Activated CD4-positive, alpha-beta T cell treated with anti-CD3 and anti-CD28 coated beads, Interleukin-2, amount 50 U/mL, for 16 hours (primary cell): ENCODE data around the gene SCN10A.

Source experiments
- DNase-seq: peaks from one replicate; pipeline ENCODE4 v3.0.0-alpha.2; 2020

SCN10A gene

DNA sequence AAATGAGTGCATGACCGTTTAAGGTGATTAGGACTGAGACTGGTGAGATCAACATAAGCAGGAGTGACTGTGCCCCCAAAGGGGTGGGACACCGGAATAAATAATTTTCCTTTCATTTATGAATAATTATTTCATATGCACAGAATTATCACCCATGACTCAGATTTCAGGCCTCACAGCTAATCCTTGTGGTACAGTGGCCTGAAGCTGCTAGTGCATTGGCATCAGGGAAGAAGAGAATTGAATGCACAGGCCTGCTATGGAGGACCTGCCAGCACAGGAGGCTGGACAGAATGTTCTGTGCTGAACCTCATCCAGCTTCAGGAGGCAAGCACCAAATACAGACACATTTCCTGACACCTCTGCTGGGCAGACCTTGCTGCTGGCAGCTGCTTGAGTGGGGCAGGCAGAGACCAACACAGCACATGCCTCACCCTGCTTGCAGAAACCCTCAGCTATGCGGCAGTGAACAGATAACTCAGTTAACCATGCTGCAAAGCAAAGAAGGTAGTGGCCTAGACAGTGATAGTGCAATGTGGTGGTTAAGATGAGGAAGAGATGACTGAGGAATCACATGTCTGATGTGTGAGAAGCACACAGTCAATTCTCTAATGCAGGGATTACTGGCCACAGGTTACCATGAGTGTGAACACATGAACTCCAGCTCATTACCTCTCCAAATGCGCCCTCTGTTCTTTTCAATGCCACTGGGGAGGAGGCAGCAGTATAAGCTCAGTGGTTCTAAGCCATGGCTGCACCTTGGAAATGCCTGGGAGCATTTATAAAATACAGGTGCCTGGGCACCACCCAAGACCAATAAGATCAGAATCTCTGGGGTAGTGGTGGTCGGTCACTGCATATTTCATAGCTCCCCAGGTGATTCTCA, 98.4 kb downstream of the SCN10A start:
- no peak for DNase-seq

GRCh38 chr3:38713121-38713520, 102.9 kb downstream of the SCN10A start:
- no peak for DNase-seq

DNA sequence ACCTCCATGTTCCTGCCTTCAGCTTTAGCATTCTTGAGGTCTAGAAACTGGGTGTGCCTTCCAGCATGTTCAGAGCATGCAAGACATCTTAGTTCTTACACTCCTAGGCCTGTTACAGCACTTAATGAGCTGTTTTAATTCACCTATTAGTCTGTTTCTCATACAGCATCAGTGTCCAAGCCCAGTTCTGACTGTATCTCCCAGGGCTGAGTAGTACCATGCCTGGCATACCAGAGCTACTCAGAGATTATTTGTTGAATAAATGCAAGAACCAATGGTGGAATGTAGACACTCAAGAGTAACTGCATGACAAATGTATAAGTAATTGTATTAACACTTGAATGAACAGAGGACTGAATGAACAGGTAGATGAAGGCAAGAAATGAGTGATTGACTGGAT, 104.7 kb downstream of the SCN10A start:
- no peak for DNase-seq

DNA sequence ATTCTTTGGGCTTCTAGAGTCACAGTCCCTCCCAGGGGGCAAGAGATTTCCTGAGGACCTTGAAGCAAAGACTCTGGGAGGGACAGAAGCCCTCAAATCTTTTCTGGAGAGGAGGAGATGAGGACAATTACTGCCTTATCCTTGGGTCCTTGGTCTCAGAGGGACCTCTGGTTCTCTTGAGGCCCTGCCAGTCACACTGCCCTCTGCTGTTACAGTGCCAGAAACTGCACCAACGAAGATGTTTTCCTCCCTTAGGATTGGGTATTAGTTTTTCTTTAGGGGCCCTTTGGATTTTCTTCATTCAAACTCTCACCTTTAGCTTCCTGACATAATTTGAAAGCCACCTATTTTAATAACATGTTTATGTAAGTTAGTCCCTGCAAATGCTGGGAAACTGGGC, 108.3 kb downstream of the SCN10A start:
- DNase-seq: no peak

DNA sequence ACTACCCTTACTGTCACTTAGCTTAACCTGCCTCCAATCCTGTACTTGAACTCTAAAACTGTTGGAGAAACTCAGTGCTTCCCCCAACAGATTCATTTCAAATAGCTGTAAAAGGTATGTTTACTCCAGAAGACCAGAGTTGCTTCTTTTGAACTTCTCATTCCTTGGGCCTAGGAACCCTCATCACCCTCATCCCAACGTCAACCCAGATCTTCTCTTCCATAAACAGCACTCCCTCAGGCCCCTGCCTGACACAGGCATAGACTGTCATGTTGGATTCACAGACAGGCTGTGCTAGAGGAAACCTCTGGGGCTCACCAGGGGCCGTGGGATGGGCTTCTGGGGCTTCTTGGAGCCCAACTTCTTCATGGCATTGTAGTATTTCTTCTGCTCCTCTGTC, 109.1 kb downstream of the SCN10A start:
- DNase-seq: no peak

DNA sequence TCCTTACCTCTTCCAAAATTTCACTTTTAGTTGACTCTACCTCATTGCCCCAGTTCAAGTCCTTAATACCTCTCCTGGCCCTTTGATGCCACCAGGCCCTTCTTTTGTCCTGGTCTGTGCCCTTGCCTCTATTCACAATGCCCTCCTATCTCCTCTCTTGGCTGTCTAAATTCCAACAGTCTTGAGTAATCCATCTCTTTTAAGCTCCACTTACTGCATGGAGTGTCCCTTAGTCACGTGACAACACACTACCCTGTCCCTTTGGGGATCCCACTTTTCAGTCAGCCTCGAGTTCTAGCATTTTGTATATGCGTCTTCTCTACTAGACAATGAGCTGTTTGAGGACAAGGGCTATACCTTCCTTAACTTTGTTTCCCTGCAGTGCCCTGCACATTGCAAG, 113.8 kb downstream of the SCN10A start:
- DNase-seq: no peak

- no peak for DNase-seq
Measured at GRCh38 chr3:38698760-38699159, 117.3 kb downstream of the SCN10A start.

DNA sequence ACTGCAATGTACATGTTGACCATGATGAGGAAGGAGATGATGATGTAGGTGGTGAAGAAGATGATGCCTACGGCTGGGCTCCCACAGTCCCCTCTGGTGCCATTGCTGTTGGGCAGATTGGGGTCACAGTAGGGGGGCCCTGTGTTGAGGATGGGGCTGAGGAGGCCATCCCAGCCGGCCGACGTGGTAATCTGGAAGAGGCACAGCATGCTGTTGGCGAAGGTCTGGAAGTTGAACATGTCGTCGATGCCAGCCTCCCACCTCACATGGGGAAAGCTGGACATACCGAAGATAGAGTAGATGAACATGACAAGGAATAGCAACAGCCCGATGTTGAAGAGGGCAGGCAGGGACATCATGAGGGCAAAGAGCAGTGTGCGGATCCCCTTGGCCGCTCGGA, 118.0 kb downstream of the SCN10A start:
- DNase-seq: no peak

- DNase-seq: no peak
Measured at GRCh38 chr3:38696034-38696433, 120.0 kb downstream of the SCN10A start.

- DNase-seq: no peak
Measured at GRCh38 chr3:38690185-38690584, 125.8 kb downstream of the SCN10A start.

DNA sequence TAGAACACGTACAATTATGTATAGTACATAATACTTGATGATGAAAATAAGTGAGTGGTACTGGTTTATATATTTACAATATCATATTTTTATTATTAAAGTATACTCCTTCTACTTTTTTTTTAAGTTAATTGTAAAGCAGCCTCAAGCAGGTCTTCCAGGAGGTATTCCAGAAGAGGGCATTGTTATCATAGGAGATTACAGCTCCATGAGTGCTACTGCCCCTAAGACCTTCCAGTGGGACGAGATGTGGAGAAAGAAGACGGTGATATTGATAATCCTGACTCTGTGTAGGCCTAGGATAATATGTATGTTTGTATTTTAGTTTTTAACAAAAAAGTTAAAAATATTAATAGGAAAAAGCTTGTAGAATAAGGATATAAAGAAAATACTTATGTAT, 126.2 kb downstream of the SCN10A start:
- no peak for DNase-seq

DNA sequence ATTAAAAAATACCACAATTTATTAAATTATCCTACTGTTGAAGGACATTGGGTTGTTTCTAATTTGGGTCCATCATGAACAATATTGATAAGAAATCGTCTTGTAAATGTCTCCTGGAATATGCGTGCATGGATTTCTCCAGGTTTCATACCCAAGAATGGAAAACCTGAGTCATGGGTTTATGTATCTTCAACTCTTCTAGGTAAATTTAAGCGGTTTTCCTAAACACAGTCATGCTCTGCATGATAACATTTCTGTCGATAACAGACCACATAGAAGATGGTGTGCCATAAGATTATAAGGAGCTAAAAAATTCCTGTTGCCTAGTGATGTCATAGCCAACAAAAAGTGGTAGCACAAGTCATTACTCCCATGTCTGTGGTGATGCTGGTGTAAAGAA, 126.7 kb downstream of the SCN10A start:
- no peak for DNase-seq

DNA sequence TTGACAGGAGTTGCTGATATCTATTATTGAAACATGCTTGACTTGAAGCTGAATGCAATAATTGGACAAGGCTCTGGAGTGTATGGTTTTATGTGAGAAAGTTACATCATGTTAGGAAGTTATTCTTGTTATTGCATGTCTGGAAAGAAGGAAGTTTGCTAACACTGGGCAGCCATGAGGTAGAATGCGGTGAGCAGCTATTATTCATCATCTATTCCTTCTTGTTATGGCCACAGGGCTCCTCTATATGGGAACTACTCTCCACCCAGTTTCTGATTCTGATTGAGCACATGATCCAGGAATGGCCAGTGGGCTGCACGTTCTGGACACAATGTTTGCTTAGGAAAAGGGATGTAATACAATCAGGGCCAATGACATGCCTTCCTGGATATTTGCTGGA, 128.7 kb downstream of the SCN10A start:
- no peak for DNase-seq

DNA sequence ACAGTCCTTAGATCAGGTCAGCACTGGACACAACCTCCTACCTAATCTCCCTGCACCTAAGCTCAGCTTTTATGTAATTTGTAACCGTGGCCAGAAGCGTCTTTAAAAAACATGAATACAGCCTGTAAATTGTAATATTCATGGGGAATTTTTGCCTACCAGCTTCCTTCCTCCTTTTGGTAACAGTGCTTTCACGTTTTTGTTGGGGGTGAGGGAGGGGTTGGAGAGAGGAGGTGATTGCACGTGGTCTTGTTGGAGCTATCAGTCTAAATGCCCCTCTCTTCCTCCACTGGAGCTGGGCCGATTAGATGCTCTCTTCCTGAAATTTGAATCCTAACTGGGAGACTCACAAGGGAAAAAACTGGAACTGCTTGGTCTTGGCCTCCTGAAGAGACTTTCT, 131.5 kb downstream of the SCN10A start:
- no peak for DNase-seq

- no peak for DNase-seq
Measured at GRCh38 chr3:38669668-38670067, 146.3 kb downstream of the SCN10A start.

DNA sequence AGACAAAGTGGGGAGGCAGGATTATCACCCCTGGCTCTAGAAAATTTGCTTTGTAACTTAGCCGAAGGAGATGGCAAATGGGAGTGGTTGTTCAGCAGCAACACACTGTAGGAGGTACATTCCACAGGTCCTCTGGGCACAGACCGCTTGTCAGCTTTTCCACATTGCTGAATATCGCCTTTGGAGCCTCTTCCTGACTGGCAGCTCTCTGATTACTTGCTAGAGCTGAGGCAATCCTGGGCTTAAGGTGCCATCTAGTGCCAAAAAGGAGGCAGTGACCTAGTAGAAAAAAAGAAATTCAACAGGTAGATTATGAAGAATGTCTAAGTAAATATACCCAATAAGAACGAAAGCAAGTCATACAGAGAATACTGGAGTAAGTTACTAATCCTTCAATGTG, 153.5 kb downstream of the SCN10A start:
- peak; percentile 26 for DNase-seq

GRCh38 chr3:38658841-38659240, 157.2 kb downstream of the SCN10A start:
- no peak for DNase-seq

- no peak for DNase-seq
Measured at GRCh38 chr3:38657369-38657768, 158.6 kb downstream of the SCN10A start.

DNA sequence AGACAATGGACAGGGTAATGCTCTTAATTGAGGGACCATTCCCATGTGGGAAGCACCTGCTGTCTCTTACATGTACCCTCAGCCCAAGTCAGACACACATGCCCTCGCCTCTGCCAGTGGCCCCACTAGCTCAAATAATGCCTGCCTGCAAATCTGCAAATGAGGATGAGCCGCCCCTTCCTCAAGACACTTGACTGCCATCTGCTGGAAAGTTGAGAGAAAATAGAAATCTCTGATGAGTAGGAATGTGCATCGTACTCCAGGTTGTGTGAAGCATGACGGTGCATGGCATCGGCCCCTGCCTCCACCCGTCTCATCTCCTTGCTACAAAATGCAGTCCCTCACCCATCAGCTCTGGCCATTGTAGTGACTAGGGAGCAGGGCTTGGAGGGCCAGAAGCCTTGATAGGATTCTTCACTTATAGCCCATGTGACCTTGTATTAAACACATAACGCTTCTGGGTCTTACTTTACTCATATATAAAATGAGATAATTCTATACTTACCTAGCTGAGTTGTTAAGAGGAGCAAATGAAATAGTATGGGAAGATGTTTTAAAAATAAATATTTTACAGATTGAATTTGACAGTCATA, 160.2 kb downstream of the SCN10A start:
- peak; percentile 49 for DNase-seq

GRCh38 chr3:38653685-38654537, 162.1 kb downstream of the SCN10A start:
- no peak for DNase-seq

DNA sequence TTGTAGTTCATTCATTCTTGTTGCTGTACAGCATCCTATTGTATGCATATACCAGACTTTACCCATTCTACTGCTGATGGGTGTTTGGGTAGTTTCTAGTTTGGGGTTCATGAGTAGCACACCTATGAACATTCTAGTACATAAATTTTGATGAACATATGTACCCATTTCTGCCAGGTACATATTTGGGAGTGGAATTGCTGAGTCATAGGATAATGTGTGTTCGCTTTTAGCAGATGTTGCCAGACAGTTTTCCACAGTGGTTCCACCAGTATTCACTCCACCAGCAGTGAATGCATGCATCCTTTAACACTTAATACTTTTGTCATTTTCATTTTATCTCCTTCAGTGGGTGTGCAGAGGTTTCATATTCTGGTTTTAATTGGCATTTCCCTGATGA, 163.1 kb downstream of the SCN10A start:
- DNase-seq: no peak

GRCh38 chr3:38651153-38651789, 164.7 kb downstream of the SCN10A start:
- peak; percentile 81 for DNase-seq

GRCh38 chr3:38650248-38650951, 165.6 kb downstream of the SCN10A start:
- no peak for DNase-seq
